ENCODE measurements around the gene GGT1.
"Not testable (repeated sequence)": the region's sequence is repeated elsewhere in the genome, so short reads cannot be mapped to it uniquely, and the experiment has no call there.

Gene GGT1

GRCh38 chr22:24584166-24584790 is 18.7 kb upstream of the GGT1 start:
- no peak for DNase-seq

GRCh38 chr22:24584871-24585411 is 18.1 kb upstream of the GGT1 start:
- DNase-seq = no peak

GRCh38 chr22:24585461-24585860 is 17.5 kb upstream of the GGT1 start:
- DNase-seq = no peak

- DNase-seq = no peak
Measured at GRCh38 chr22:24585927-24586546, 17.0 kb upstream of the GGT1 start.

GRCh38 chr22:24587251-24587650 is 15.7 kb upstream of the GGT1 start:
- DNase-seq = no peak

GRCh38 chr22:24587948-24588347 is 15.0 kb upstream of the GGT1 start:
- DNase-seq = no peak

- DNase-seq = no peak
Measured at GRCh38 chr22:24588381-24588756, 14.6 kb upstream of the GGT1 start.

- DNase-seq = no peak
Measured at GRCh38 chr22:24588757-24589481, 14.1 kb upstream of the GGT1 start.

GRCh38 chr22:24589518-24590030 is 13.4 kb upstream of the GGT1 start:
- no peak for DNase-seq

- no peak for DNase-seq
Measured at GRCh38 chr22:24590596-24591173, 12.3 kb upstream of the GGT1 start.

- no peak for DNase-seq
Measured at GRCh38 chr22:24591286-24591830, 11.6 kb upstream of the GGT1 start.

- no peak for DNase-seq
Measured at GRCh38 chr22:24592058-24592850, 10.7 kb upstream of the GGT1 start.

- no peak for DNase-seq
Measured at GRCh38 chr22:24592851-24593558, 10.0 kb upstream of the GGT1 start, which contains the start of gene LRRC75B. Gene LRRC75B, minus strand, starts transcription at chr22:24593073. Its CDS starts 34 bp downstream, at chr22:24593039.

- not testable (repeated sequence) for DNase-seq
Measured at GRCh38 chr22:24593559-24593835, 9.5 kb upstream of the GGT1 start.

GRCh38 chr22:24593836-24594568 is 9.0 kb upstream of the GGT1 start:
- DNase-seq = no peak

- DNase-seq = no peak
Measured at GRCh38 chr22:24594569-24595120, 8.3 kb upstream of the GGT1 start.

- no peak for DNase-seq
Measured at GRCh38 chr22:24595228-24595627, 7.8 kb upstream of the GGT1 start.

- no peak for DNase-seq
Measured at GRCh38 chr22:24595863-24596262, 7.1 kb upstream of the GGT1 start.

- not testable (repeated sequence) for DNase-seq
Measured at GRCh38 chr22:24597076-24597475, 5.9 kb upstream of the GGT1 start.

GRCh38 chr22:24599514-24599913 is 3.5 kb upstream of the GGT1 start:
- DNase-seq = no peak

Data from CD4-positive, alpha-beta T cell treated with Interleukin-4 for 4 hours (primary cell).